Uterus (tissue), 4 donors: ENCODE measurements around the gene RBBP7. TPM values are rescaled to one million over a fixed set of nuclear protein-coding genes. Genes with fewer than 3 reads are reported as not detected.

ENCODE experiments used
- DNase-seq, 2 donors: peaks; one replicate each; pipeline ENCODE4 v3.0.0-alpha.2; 2019 to 2020
- H3K27ac ChIP-seq, 2 donors: fragments of 200-600 bp; sonication (generic); 1 replicate in 1 of 2; 2 replicates in 1 of 2; pipeline ENCODE4 v1.5.1; 2016 to 2018
- H3K27me3 ChIP-seq, 2 donors: fragments of 200-600 bp; sonication (generic); one replicate each; pipeline ENCODE4 v1.5.1; 2018 to 2019; ENCODE audit warnings: control low read depth in 1 of 2
- H3K36me3 ChIP-seq, 2 donors: fragments of 200-600 bp; sonication (generic); one replicate each; pipeline ENCODE4 v1.5.1; 2019; ENCODE audit warnings: control low read depth in 1 of 2
- H3K4me1 ChIP-seq, 2 donors: fragments of 200-600 bp; sonication (generic); one replicate each; pipeline ENCODE4 v1.5.1; 2018 to 2019; ENCODE audit warnings: control low read depth in 1 of 2
- H3K4me3 ChIP-seq, 2 donors: fragments of 200-600 bp; sonication (generic); 1 replicate in 1 of 2; 2 replicates in 1 of 2; pipeline ENCODE4 v1.5.1; 2018 to 2019; ENCODE audit warnings: mild to moderate bottlenecking in 1 of 2
- H3K9me3 ChIP-seq, 2 donors: fragments of 200-600 bp; sonication (generic); one replicate each; pipeline ENCODE4 v1.5.1; 2019; ENCODE audit warnings: control low read depth in 1 of 2
- CTCF ChIP-seq, 4 experiments: fragments of 200-600 bp in 2 of 4; fragments of 450-650 bp in 2 of 4; sonication (generic) in 2 of 4; IDR thresholded peaks; one replicate each; pipeline ENCODE4 v1.5.1; 2016 to 2019; ENCODE audit warnings: antibody characterized with exemption in 4 of 4, mild to moderate bottlenecking in 2 of 4, moderate library complexity in 1 of 4
- POLR2A ChIP-seq, 2 donors: fragments of 450-650 bp; IDR thresholded peaks; one replicate each; pipeline ENCODE4 v1.6.1; 2016; ENCODE audit warnings: antibody characterized with exemption in 2 of 2, mild to moderate bottlenecking in 1 of 2, moderate library complexity in 1 of 2
- intact Hi-C: fragments of 100-400 bp; cut with DNase I; formaldehyde crosslinking; loops from one replicate; pipeline ENCODE4 v1.15.1; 2023; ENCODE audit warnings: low total_unique reads
- total RNA-seq, 4 donors: library from RNA; depleted of rRNA in 3 of 4; stranded (reverse); fragments of >200 nt in 3 of 4; gene quantifications; one replicate each; pipeline versions ENCODE4 v1.1.0 to v1.2.4, GENCODE V29; 2014 to 2023
- donor health status: DM: yes; HTN: yes; CAD: no.

Gene RBBP7
- total RNA-seq, 4 donors from 2014 or later = 60.0 to 154 (median 125) TPM

GRCh38 chrX:16827225-16827624, 42.9 kb downstream of the RBBP7 start:
- no peaks in the 10 kb centered on the region for H3K27me3 ChIP-seq
- no peaks in the 10 kb centered on the region for H3K36me3 ChIP-seq
- H3K9me3 ChIP-seq = no peaks in the 10 kb centered on the region
- intact Hi-C loops = no loop called here
- TF ChIP-seq CTCF (IDR thresholded peaks at IDR 0.05) = no peak
- no peak for TF ChIP-seq POLR2A (IDR thresholded peaks at IDR 0.05)
- H3K4me1 ChIP-seq = no peaks in the 10 kb centered on the region
- H3K27ac ChIP-seq = peak overlapping the region; percentile 36 to 72
- DNase-seq = no peak
- no peak overlapping the region for H3K4me3 ChIP-seq

- no peak for DNase-seq
- Histone ChIP-seq H3K9me3 (no peaks in the 10 kb centered on the region), H3K4me3 (no peak overlapping the region), H3K27me3 (no peaks in the 10 kb centered on the region), H3K27ac (no peak overlapping the region), H3K4me1 (no peaks in the 10 kb centered on the region), H3K36me3 (no peaks in the 10 kb centered on the region)
- TF ChIP-seq POLR2A (IDR thresholded peaks at IDR 0.05) = no peak
- peak; percentile 49 to 63 (median 58) for TF ChIP-seq CTCF (IDR thresholded peaks at IDR 0.05)
- intact Hi-C loops = no loop called here
Observed at GRCh38 chrX:16826207-16826606, 44.0 kb downstream of the RBBP7 start.

- H3K9me3 ChIP-seq = no peaks in the 10 kb centered on the region
- H3K4me1 ChIP-seq = no peaks in the 10 kb centered on the region
- H3K36me3 ChIP-seq = no peaks in the 10 kb centered on the region
- H3K27ac ChIP-seq = no peak overlapping the region
- DNase-seq = no peak
- H3K4me3 ChIP-seq = no peak overlapping the region
- intact Hi-C loops = no loop called here
- no peaks in the 10 kb centered on the region for H3K27me3 ChIP-seq
- no peak for TF ChIP-seq CTCF (IDR thresholded peaks at IDR 0.05)
- TF ChIP-seq POLR2A (IDR thresholded peaks at IDR 0.05) = no peak
Observed at GRCh38 chrX:16825264-16826035, 44.7 kb downstream of the RBBP7 start.

- no peaks in the 10 kb centered on the region for H3K27me3 ChIP-seq
- no peak for DNase-seq
- H3K4me3 ChIP-seq = no peak overlapping the region
- no peak overlapping the region for H3K27ac ChIP-seq
- H3K36me3 ChIP-seq = no peaks in the 10 kb centered on the region
- H3K9me3 ChIP-seq = no peaks in the 10 kb centered on the region
- no peaks in the 10 kb centered on the region for H3K4me1 ChIP-seq
- intact Hi-C loops = no loop called here
- no peak for TF ChIP-seq POLR2A (IDR thresholded peaks at IDR 0.05)
- TF ChIP-seq CTCF (IDR thresholded peaks at IDR 0.05) = no peak
Observed at GRCh38 chrX:16822723-16823122, 47.4 kb downstream of the RBBP7 start.

DNA sequence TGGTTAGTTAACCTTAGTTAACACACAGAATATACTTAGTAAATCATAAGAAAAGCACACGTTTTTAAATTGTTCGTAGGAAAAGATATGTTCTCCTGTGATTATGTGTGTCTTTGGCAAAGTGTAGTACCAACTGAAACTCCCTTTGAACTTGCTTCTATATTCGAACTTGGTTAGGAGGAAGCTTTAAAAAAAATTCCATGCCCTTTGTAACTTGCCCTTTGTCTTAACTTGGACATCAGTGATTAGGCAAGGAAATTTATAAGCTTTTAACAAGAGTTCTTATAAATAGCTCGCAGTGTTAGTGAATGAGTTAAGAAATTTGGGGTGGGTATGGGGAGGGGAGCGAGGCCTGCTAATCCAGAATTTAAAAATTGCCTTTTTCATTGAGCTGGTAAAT, 50.5 kb downstream of the RBBP7 start:
- H3K4me1 ChIP-seq = no peaks in the 10 kb centered on the region
- no peak overlapping the region for H3K4me3 ChIP-seq
- intact Hi-C loops = no loop called here
- no peaks in the 10 kb centered on the region for H3K9me3 ChIP-seq
- no peak for DNase-seq
- TF ChIP-seq CTCF (IDR thresholded peaks at IDR 0.05) (no peak), POLR2A (IDR thresholded peaks at IDR 0.05) (no peak)
- H3K36me3 ChIP-seq = no peaks in the 10 kb centered on the region
- H3K27ac ChIP-seq = no peak overlapping the region
- no peaks in the 10 kb centered on the region for H3K27me3 ChIP-seq
